ENCODE data around the gene TEX47. TPM values are rescaled to one million over a fixed set of nuclear protein-coding genes. Genes with fewer than 3 reads are reported as not detected.

TEX47 gene
- total RNA-seq, 2 donors from 2014 or later, result not detected

GRCh38 chr7:88789480-88790064 lies 6.0 kb downstream of the TEX47 start:
- Histone ChIP-seq H3K27ac (no peak overlapping the region), H3K27me3 (no peaks in the 10 kb centered on the region), H3K4me3 (no peak overlapping the region), H3K9me3 (no peaks in the 10 kb centered on the region), H3K4me1 (no peaks in the 10 kb centered on the region), H3K9ac (ENCODE audit: low read depth in 2 of 2, low read length in 2 of 2) (no peak overlapping the region), H3K36me3 (no peaks in the 10 kb centered on the region)
- TF ChIP-seq, protein P1, sequence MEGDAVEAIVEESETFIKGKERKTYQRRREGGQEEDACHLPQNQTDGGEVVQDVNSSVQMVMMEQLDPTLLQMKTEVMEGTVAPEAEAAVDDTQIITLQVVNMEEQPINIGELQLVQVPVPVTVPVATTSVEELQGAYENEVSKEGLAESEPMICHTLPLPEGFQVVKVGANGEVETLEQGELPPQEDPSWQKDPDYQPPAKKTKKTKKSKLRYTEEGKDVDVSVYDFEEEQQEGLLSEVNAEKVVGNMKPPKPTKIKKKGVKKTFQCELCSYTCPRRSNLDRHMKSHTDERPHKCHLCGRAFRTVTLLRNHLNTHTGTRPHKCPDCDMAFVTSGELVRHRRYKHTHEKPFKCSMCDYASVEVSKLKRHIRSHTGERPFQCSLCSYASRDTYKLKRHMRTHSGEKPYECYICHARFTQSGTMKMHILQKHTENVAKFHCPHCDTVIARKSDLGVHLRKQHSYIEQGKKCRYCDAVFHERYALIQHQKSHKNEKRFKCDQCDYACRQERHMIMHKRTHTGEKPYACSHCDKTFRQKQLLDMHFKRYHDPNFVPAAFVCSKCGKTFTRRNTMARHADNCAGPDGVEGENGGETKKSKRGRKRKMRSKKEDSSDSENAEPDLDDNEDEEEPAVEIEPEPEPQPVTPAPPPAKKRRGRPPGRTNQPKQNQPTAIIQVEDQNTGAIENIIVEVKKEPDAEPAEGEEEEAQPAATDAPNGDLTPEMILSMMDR (IDR thresholded peaks at IDR 0.05), result peak; percentile 39
- intact Hi-C loops (cut with DNase I), result no loop called here
- no peak for DNase-seq

DNA sequence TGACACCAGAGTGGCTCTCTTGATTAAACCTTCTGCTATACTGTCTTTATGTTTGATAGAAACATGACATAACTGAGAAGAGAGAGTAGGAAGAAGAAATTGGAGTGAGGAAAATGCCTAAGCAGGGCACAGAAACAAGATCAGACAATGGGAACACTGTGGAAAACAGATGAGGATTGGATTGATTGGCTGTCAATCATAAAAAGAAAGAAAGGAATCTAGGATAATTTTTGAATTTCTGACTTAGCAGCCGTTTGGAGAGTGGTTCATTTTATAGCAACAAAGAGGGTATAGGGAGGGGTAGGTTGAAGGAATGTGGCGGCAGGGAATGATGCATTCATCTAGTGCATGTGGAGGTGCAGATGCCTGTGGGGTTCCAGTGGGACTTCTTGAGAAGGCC lies 7.8 kb downstream of the TEX47 start:
- no peak overlapping the region for H3K27ac ChIP-seq
- no peaks in the 10 kb centered on the region for H3K36me3 ChIP-seq
- no peak for DNase-seq
- no peaks in the 10 kb centered on the region for H3K9me3 ChIP-seq
- TF ChIP-seq, protein P1 (IDR thresholded peaks at IDR 0.05), result no peak
- no peak overlapping the region for H3K4me3 ChIP-seq
- intact Hi-C loops (cut with DNase I), result no loop called here
- H3K27me3 ChIP-seq, result no peaks in the 10 kb centered on the region
- no peaks in the 10 kb centered on the region for H3K4me1 ChIP-seq
- no peak overlapping the region for H3K9ac ChIP-seq (ENCODE audit: low read depth in 2 of 2, low read length in 2 of 2)

- no peak for DNase-seq
- H3K36me3 ChIP-seq, result no peaks in the 10 kb centered on the region
- no peaks in the 10 kb centered on the region for H3K27me3 ChIP-seq
- no peaks in the 10 kb centered on the region for H3K4me1 ChIP-seq
- TF ChIP-seq, protein P1 (IDR thresholded peaks at IDR 0.05), result no peak
- no peaks in the 10 kb centered on the region for H3K9me3 ChIP-seq
- no peak overlapping the region for H3K4me3 ChIP-seq
- no peak overlapping the region for H3K9ac ChIP-seq (ENCODE audit: low read depth in 2 of 2, low read length in 2 of 2)
- intact Hi-C loops (cut with DNase I), result no loop called here
- H3K27ac ChIP-seq, result no peak overlapping the region
Measured at GRCh38 chr7:88775838-88776237, 19.7 kb downstream of the TEX47 start.

DNA sequence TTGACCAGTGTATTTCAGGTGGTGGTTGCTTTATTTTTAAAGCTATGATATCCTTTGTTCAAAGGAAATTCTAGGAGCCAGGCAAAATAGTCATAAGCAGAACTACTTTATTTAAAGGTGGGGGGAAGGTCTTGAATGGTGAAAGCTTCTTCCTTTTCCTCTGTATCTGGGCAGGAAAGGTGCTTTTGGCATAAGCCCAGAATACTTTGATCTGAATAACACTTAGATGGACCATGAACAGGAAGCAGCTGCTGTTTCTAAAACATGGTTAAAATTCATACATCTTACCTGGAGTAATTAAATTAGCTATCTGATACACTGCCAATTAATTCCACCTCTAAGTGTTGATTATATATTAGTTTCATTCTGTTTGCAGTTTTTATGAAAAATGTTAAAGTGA lies 22.8 kb downstream of the TEX47 start:
- DNase-seq, result no peak
- no peaks in the 10 kb centered on the region for H3K4me1 ChIP-seq
- no peak overlapping the region for H3K4me3 ChIP-seq
- no peak overlapping the region for H3K27ac ChIP-seq
- intact Hi-C loops (cut with DNase I), result no loop called here
- H3K9me3 ChIP-seq, result no peaks in the 10 kb centered on the region
- H3K36me3 ChIP-seq, result no peaks in the 10 kb centered on the region
- TF ChIP-seq, protein P1 (IDR thresholded peaks at IDR 0.05), result no peak
- H3K9ac ChIP-seq (ENCODE audit: low read depth in 2 of 2, low read length in 2 of 2), result no peak overlapping the region
- H3K27me3 ChIP-seq, result no peaks in the 10 kb centered on the region

GRCh38 chr7:88771417-88771816 lies 24.1 kb downstream of the TEX47 start:
- Histone ChIP-seq H3K4me1 (no peaks in the 10 kb centered on the region), H3K27ac (no peak overlapping the region), H3K9ac (ENCODE audit: low read depth in 2 of 2, low read length in 2 of 2) (no peak overlapping the region), H3K4me3 (no peak overlapping the region), H3K9me3 (no peaks in the 10 kb centered on the region), H3K27me3 (no peaks in the 10 kb centered on the region), H3K36me3 (no peaks in the 10 kb centered on the region)
- intact Hi-C loops (cut with DNase I), result no loop called here
- DNase-seq, result no peak
- TF ChIP-seq, protein P1 (IDR thresholded peaks at IDR 0.05), result no peak
